A673 (cell line): ENCODE results near the gene ABHD8. TPM values are rescaled to one million over a fixed set of nuclear protein-coding genes. Genes with fewer than 3 reads are reported as not detected.

Source experiments
- BruUV-seq: library from RNA; stranded (reverse); fragments of 400-500 nt; replicated peaks from 2 replicates; lab custom pipeline; 2021; lab: Mats Ljungman, UMichigan
- CTCF ChIA-PET: fragments of 300-600 bp; sonication (Branson Sonifier 250); formaldehyde crosslinking; loops from one replicate; lab custom pipeline; 2022; ENCODE audit warnings: antibody characterized with exemption; lab: Charles Lee
- POLR2A ChIA-PET: fragments of 300-600 bp; sonication (Branson Sonifier 250); formaldehyde crosslinking; loops from one replicate; lab custom pipeline; 2022; ENCODE audit warnings: antibody characterized with exemption; ENCODE audit not compliant: low non-redundant PET; lab: Charles Lee
- DNase-seq: peaks from one replicate; pipeline ENCODE4 v3.0.0-alpha.2; 2015; ENCODE audit warnings: low spot score
- H3K27ac ChIP-seq: fragments of 200-600 bp; sonication (generic); 2 replicates; pipeline ENCODE4 v1.5.1; 2016; ENCODE audit warnings: mixed run types, low read depth, mild to moderate bottlenecking, mixed read lengths, antibody characterized with exemption, low read length; ENCODE audit not compliant: poor library complexity, severe bottlenecking
- H3K27me3 ChIP-seq: fragments of 200-600 bp; sonication (generic); replicated peaks from 2 replicates; pipeline ENCODE4 v1.6.1; 2017; ENCODE audit warnings: mixed run types, low read depth, mild to moderate bottlenecking, mixed read lengths, antibody characterized with exemption, low read length; ENCODE audit not compliant: insufficient read depth, poor library complexity
- H3K36me3 ChIP-seq: fragments of 200-600 bp; sonication (generic); 2 replicates; pipeline ENCODE4 v1.6.1; 2016; ENCODE audit warnings: mixed run types, mild to moderate bottlenecking, mixed read lengths, antibody characterized with exemption, low read length; ENCODE audit not compliant: insufficient read depth, poor library complexity, severe bottlenecking
- H3K4me1 ChIP-seq: fragments of 200-600 bp; sonication (generic); 2 replicates; pipeline ENCODE4 v1.6.1; 2017; ENCODE audit warnings: mixed run types, mild to moderate bottlenecking, mixed read lengths, antibody characterized with exemption, low read length; ENCODE audit not compliant: insufficient read depth, poor library complexity, severe bottlenecking
- H3K4me3 ChIP-seq: fragments of 200-600 bp; sonication (generic); 2 replicates; pipeline ENCODE4 v1.5.1; 2016; ENCODE audit warnings: low read depth, mixed run types, mild to moderate bottlenecking, mixed read lengths, low read length; ENCODE audit not compliant: poor library complexity, severe bottlenecking
- H3K9me3 ChIP-seq: fragments of 200-600 bp; sonication (generic); 2 replicates; pipeline ENCODE4 v1.6.1; 2016; ENCODE audit warnings: mixed run types, low read depth, mild to moderate bottlenecking, mixed read lengths, antibody characterized with exemption, low read length; ENCODE audit not compliant: poor library complexity, severe bottlenecking
- EZH2 ChIP-seq: fragments of 200-600 bp; sonication (generic); IDR thresholded peaks from 2 replicates; pipeline ENCODE4 v1.6.1; 2017; ENCODE audit warnings: borderline replicate concordance, low read depth, mild to moderate bottlenecking, mixed read lengths, antibody characterized with exemption, low read length; ENCODE audit not compliant: poor library complexity, severe bottlenecking
- intact Hi-C: fragments of 100-400 bp; cut with micrococcal nuclease; formaldehyde crosslinking; loops from one replicate; pipeline ENCODE4 v1.10.0; 2022; ENCODE audit not compliant: unreplicated experiment
- total RNA-seq: library from RNA; stranded (reverse); gene quantifications from 2 replicates; pipeline ENCODE4 v1.2.3, GENCODE V29; 2021
- TF ChIP-seq, protein P1 (sequence below): fragments of 300-800, 200-600 bp; sonication (generic); conservative IDR thresholded peaks from 2 replicates; pipeline ENCODE4 v1.5.1; 2017; ENCODE audit warnings: low read depth, mild to moderate bottlenecking, antibody characterized with exemption, low read length, moderate library complexity, mixed read lengths

Gene ABHD8
- total RNA-seq, 1 experiment from 2014 or later: 11.0 TPM

GRCh38 chr19:17347361-17347760 lies 44.1 kb upstream of the ABHD8 start:
- TF ChIP-seq, protein P1, sequence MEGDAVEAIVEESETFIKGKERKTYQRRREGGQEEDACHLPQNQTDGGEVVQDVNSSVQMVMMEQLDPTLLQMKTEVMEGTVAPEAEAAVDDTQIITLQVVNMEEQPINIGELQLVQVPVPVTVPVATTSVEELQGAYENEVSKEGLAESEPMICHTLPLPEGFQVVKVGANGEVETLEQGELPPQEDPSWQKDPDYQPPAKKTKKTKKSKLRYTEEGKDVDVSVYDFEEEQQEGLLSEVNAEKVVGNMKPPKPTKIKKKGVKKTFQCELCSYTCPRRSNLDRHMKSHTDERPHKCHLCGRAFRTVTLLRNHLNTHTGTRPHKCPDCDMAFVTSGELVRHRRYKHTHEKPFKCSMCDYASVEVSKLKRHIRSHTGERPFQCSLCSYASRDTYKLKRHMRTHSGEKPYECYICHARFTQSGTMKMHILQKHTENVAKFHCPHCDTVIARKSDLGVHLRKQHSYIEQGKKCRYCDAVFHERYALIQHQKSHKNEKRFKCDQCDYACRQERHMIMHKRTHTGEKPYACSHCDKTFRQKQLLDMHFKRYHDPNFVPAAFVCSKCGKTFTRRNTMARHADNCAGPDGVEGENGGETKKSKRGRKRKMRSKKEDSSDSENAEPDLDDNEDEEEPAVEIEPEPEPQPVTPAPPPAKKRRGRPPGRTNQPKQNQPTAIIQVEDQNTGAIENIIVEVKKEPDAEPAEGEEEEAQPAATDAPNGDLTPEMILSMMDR: no peak
- no peak for TF ChIP-seq EZH2
- intact Hi-C loops: loop anchor here (5.0 kb wide), 1 partner anchor 120 kb away; no protein-coding TSS in a partner anchor

GRCh38 chr19:17346109-17346671 lies 43.0 kb upstream of the ABHD8 start:
- Histone ChIP-seq H3K4me1 (no peaks in the 10 kb centered on the region), H3K27ac (no peak overlapping the region), H3K27me3 (no peaks in the 10 kb centered on the region), H3K4me3 (no peak overlapping the region), H3K36me3 (peaks cover 7% of the 10 kb centered on the region), H3K9me3 (no peaks in the 10 kb centered on the region)
- DNase-seq: peak; percentile 77
- POLR2A ChIA-PET: no interaction called here
- BruUV-seq: no TSS peak
- TF ChIP-seq, protein P1: peak; percentile 92
- no peak for TF ChIP-seq EZH2
- intact Hi-C loops: loop anchor here (1.0 to 5.0 kb wide), 2 partner anchors 40 to 121 kb away; no protein-coding TSS in a partner anchor
- CTCF ChIA-PET: interaction anchor here (0.7 kb wide), 1 partner anchor 63 kb away, joined by 5 read pairs; no protein-coding TSS in a partner anchor

More at GRCh38 chr19:17347361-17347760, 44.1 kb upstream of the ABHD8 start:
- no peaks in the 10 kb centered on the region for H3K36me3 ChIP-seq
- no peak for DNase-seq
- CTCF ChIA-PET: interaction anchor here (0.6 to 1.1 kb wide), 2 partner anchors 8 to 427 kb away, joined by 3 to 12 read pairs; no protein-coding TSS in a partner anchor
- no TSS peak for BruUV-seq
- no peaks in the 10 kb centered on the region for H3K4me1 ChIP-seq
- no peak overlapping the region for H3K27ac ChIP-seq
- H3K9me3 ChIP-seq: no peaks in the 10 kb centered on the region
- POLR2A ChIA-PET: no interaction called here
- no peak overlapping the region for H3K4me3 ChIP-seq
- no peaks in the 10 kb centered on the region for H3K27me3 ChIP-seq

DNA sequence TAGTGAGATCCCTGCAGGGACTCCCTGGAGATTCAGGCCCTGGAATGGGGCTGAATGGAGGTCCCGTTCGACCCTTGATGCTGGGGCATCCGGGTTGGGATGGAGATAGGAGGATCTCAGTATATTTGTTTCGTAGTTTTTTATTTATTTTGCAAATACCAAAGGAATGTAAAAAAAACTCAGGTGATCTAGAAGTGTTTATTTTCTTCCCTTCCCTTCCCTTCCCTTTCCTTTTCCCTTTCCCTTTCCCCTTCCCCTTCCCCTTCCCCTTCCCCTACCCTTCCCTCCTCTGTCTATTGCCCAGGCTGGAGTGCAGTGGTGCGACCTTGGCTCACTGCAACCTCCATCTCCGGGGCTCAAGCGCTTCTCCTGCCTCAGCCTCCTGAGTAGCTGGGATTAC lies 38.6 kb upstream of the ABHD8 start:
- H3K4me3 ChIP-seq: no peak overlapping the region
- intact Hi-C loops: no loop called here
- peaks cover 13% of the 10 kb centered on the region for H3K4me1 ChIP-seq
- H3K27me3 ChIP-seq: no peaks in the 10 kb centered on the region
- H3K36me3 ChIP-seq: peaks cover 11% of the 10 kb centered on the region
- no peak for DNase-seq
- H3K9me3 ChIP-seq: no peaks in the 10 kb centered on the region
- no peak overlapping the region for H3K27ac ChIP-seq
- TF ChIP-seq, protein P1: no peak
- no peak for TF ChIP-seq EZH2
- POLR2A ChIA-PET: no interaction called here
- BruUV-seq: no TSS peak
- CTCF ChIA-PET: no interaction called here
